ENCODE data around the gene PRKG1.

Gene PRKG1

GRCh38 chr10:52078397-52078937 is 1004.2 kb downstream of the PRKG1 start:
- FAIRE-seq (no peak), DNase-seq (ENCODE audit: insufficient read length, low spot score) (no peak)
- no peak for TF ChIP-seq SPI1 (IDR thresholded peaks at IDR 0.05; ENCODE audit: low read depth, low read length)

DNA sequence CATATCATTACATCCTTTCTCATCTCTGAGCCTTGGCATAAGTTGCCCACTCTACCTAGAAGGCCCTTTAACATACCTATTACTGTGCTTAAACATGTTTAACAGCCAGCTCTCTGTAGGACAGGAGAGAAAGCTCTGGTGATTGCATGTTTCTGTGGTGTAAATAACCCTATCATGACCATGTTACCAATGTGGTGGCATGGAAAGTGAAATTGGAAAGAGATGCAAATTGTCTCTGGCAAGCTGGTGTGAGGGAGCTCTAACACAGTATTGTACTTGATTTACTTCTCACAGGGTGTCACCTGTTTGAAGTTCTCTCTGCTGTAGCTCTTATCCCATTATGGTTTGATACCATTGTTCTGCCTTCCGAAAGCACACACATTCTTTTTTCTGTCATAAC is 1008.0 kb downstream of the PRKG1 start:
- FAIRE-seq (no peak), DNase-seq (ENCODE audit: insufficient read length, low spot score) (no peak)
- TF ChIP-seq PAX5 (IDR thresholded peaks at IDR 0.05; ENCODE audit: insufficient read depth, low read length, severe bottlenecking) (no peak), POLR2AphosphoS5 (IDR thresholded peaks at IDR 0.05; ENCODE audit: low read depth, low read length) (no peak), POU2F2 (IDR thresholded peaks at IDR 0.05; ENCODE audit: low read depth, low read length) (no peak), POLR2A (IDR thresholded peaks at IDR 0.05; ENCODE audit: low read depth, low read length) (no peak), TAF1 (IDR thresholded peaks at IDR 0.05; ENCODE audit: low read depth, low read length) (no peak), SPI1 (IDR thresholded peaks at IDR 0.05; ENCODE audit: low read depth, low read length) (no peak)

DNA sequence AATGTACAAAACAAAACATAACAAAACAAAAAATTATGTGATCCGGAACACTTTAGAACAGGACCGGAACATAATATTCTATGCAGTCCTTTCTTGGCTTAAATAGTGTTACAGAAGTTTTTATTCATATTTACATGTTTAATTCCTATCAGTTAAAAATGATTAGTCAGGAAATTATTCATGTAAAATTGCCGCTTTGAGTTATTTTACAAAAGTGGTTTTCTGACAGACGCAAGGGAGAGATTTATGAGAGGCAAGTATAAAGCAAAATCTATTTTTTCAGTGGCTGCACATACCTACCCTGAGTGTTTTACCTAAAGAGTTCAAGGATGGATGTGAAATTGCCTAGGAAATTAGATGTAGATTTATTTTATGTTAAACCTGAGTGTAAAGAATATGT is 1009.1 kb downstream of the PRKG1 start:
- TF ChIP-seq PAX5 (IDR thresholded peaks at IDR 0.05; ENCODE audit: insufficient read depth, low read length, severe bottlenecking) (no peak), SPI1 (IDR thresholded peaks at IDR 0.05; ENCODE audit: low read depth, low read length) (no peak), TAF1 (IDR thresholded peaks at IDR 0.05; ENCODE audit: low read depth, low read length) (no peak), POLR2AphosphoS5 (IDR thresholded peaks at IDR 0.05; ENCODE audit: low read depth, low read length) (no peak), POU2F2 (IDR thresholded peaks at IDR 0.05; ENCODE audit: low read depth, low read length) (no peak), POLR2A (IDR thresholded peaks at IDR 0.05; ENCODE audit: low read depth, low read length) (no peak)
- DNase-seq (ENCODE audit: insufficient read length, low spot score) (no peak), FAIRE-seq (no peak)

DNA sequence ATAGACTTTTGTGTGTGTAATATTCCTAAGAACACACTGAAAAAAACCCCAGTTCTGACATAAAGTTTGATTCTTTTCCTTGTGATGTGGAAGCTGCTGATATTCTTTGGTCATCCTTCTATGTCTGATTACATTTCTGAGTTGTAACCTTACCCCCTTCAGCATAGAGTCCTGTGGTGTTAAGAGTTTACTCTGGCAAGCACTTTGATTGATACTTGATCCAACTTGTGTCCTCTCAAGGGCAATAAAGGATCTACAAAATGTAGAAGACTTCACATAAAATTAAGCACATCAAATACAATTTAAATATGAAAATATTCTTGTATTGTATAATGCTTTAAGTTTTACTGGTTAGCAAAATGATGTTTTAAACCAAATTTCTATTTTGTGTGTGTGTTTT is 1018.1 kb downstream of the PRKG1 start:
- FAIRE-seq (no peak), DNase-seq (ENCODE audit: insufficient read length, low spot score) (no peak)
- TF ChIP-seq POU2F2 (IDR thresholded peaks at IDR 0.05; ENCODE audit: low read depth, low read length): no peak
- TF ChIP-seq PAX5 (IDR thresholded peaks at IDR 0.05; ENCODE audit: insufficient read depth, low read length, severe bottlenecking): no peak
- no peak for TF ChIP-seq SPI1 (IDR thresholded peaks at IDR 0.05; ENCODE audit: low read depth, low read length)
- TF ChIP-seq TAF1 (IDR thresholded peaks at IDR 0.05; ENCODE audit: low read depth, low read length): no peak
- TF ChIP-seq POLR2A (IDR thresholded peaks at IDR 0.05; ENCODE audit: low read depth, low read length): no peak
- no peak for TF ChIP-seq POLR2AphosphoS5 (IDR thresholded peaks at IDR 0.05; ENCODE audit: low read depth, low read length)

- FAIRE-seq: no peak
- TF ChIP-seq TAF1 (IDR thresholded peaks at IDR 0.05; ENCODE audit: low read depth, low read length): no peak
- DNase-seq (ENCODE audit: insufficient read length, low spot score): no peak
Observed at GRCh38 chr10:52098130-52098529, 1023.8 kb downstream of the PRKG1 start.

DNA sequence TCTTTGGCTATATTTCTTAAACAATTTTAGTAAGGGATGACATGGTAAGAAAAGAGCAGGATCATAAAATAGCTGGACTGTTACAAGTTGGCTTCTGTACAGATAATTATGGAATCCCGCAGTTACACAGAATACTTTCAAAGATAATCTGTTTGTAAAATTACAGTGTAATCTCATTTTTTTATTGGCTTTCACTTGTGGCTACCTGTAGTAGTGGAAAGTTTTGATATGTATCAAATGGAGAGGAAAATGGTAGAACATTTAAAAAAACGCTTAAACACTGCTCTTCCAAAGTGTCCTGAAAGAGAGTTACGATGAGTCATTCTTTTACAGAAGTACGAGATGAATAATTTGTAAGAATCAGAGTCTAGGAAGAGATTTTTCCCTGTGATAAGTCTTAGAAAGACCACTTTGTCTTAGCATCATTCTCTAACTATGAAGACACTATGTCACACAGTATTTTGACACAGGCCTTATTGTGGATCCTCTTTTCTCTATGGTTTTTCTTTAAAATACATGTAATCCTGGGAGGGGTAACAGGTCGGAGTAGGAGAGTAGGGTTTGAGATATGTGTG is 1024.8 kb downstream of the PRKG1 start:
- TF ChIP-seq POU2F2 (IDR thresholded peaks at IDR 0.05; ENCODE audit: low read depth, low read length) (no peak), TAF1 (IDR thresholded peaks at IDR 0.05; ENCODE audit: low read depth, low read length) (no peak), PAX5 (IDR thresholded peaks at IDR 0.05; ENCODE audit: insufficient read depth, low read length, severe bottlenecking) (no peak), SPI1 (IDR thresholded peaks at IDR 0.05; ENCODE audit: low read depth, low read length) (no peak), POLR2AphosphoS5 (IDR thresholded peaks at IDR 0.05; ENCODE audit: low read depth, low read length) (no peak), POLR2A (IDR thresholded peaks at IDR 0.05; ENCODE audit: low read depth, low read length) (no peak)
- no peak for FAIRE-seq

DNA sequence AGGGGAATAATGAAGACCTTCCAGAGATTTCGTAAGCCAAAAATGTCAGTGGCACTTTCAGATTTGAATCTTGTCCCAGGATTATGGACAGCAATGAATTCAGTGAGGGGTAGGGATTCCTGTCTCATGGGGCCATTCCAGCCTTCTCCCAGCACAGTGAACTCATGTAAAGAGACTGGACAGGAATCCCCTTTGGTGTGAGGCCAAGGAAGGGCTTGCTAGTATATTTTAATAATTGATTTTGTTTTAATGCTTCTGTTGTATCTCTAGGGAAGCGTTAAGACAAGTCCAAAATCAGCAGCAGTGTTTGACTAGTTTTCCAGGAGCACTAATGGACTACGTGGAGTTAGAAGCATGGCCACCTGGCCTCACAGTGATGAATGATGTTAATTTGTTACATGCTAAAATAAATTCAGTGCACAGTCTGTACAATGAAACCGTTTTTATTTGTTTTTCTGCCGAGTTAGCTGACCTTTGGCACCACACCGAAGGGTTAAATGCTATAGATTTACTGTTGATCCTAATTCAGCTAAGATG is 1025.8 kb downstream of the PRKG1 start:
- no peak for DNase-seq (ENCODE audit: insufficient read length, low spot score)
- no peak for FAIRE-seq
- TF ChIP-seq POLR2A (IDR thresholded peaks at IDR 0.05; ENCODE audit: low read depth, low read length): no peak
- no peak for TF ChIP-seq SPI1 (IDR thresholded peaks at IDR 0.05; ENCODE audit: low read depth, low read length)
- TF ChIP-seq POLR2AphosphoS5 (IDR thresholded peaks at IDR 0.05; ENCODE audit: low read depth, low read length): no peak
- no peak for TF ChIP-seq TAF1 (IDR thresholded peaks at IDR 0.05; ENCODE audit: low read depth, low read length)
- TF ChIP-seq POU2F2 (IDR thresholded peaks at IDR 0.05; ENCODE audit: low read depth, low read length): no peak
- TF ChIP-seq PAX5 (IDR thresholded peaks at IDR 0.05; ENCODE audit: insufficient read depth, low read length, severe bottlenecking): no peak

More for the DNA sequence above, 1024.8 kb downstream of the PRKG1 start:
- no peak for DNase-seq (ENCODE audit: insufficient read length, low spot score)

DNA sequence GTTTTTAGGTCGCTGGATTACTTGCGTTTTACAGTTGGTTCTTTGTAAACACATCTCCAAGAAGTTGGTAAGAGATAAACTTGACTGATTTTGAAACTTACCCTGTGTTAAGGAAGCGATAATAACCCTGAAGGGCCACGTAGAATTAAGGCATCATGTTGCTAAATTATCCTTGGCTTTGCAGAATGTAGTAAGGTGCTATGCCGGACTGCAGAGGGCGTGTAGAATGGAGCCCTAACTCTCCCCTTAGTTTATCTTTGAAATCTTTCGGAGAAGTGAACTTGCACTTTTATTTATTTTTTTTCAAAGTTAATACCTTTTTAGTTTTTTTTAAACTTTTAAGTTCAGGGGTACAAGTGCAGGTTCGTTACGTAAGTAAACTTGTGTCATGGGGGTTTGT is 1031.0 kb downstream of the PRKG1 start:
- DNase-seq (ENCODE audit: insufficient read length, low spot score) (no peak), FAIRE-seq (no peak)
- TF ChIP-seq POLR2AphosphoS5 (IDR thresholded peaks at IDR 0.05; ENCODE audit: low read depth, low read length): no peak
- TF ChIP-seq POU2F2 (IDR thresholded peaks at IDR 0.05; ENCODE audit: low read depth, low read length): no peak
- TF ChIP-seq PAX5 (IDR thresholded peaks at IDR 0.05; ENCODE audit: insufficient read depth, low read length, severe bottlenecking): no peak
- no peak for TF ChIP-seq TAF1 (IDR thresholded peaks at IDR 0.05; ENCODE audit: low read depth, low read length)
- TF ChIP-seq SPI1 (IDR thresholded peaks at IDR 0.05; ENCODE audit: low read depth, low read length): no peak
- TF ChIP-seq POLR2A (IDR thresholded peaks at IDR 0.05; ENCODE audit: low read depth, low read length): no peak

- TF ChIP-seq POLR2AphosphoS5 (IDR thresholded peaks at IDR 0.05; ENCODE audit: low read depth, low read length) (no peak), TAF1 (IDR thresholded peaks at IDR 0.05; ENCODE audit: low read depth, low read length) (no peak), PAX5 (IDR thresholded peaks at IDR 0.05; ENCODE audit: insufficient read depth, low read length, severe bottlenecking) (no peak), POLR2A (IDR thresholded peaks at IDR 0.05; ENCODE audit: low read depth, low read length) (no peak), SPI1 (IDR thresholded peaks at IDR 0.05; ENCODE audit: low read depth, low read length) (no peak), POU2F2 (IDR thresholded peaks at IDR 0.05; ENCODE audit: low read depth, low read length) (no peak)
- no peak for DNase-seq (ENCODE audit: insufficient read length, low spot score)
- no peak for FAIRE-seq
Observed at GRCh38 chr10:52106011-52106410, 1031.7 kb downstream of the PRKG1 start.

DNA sequence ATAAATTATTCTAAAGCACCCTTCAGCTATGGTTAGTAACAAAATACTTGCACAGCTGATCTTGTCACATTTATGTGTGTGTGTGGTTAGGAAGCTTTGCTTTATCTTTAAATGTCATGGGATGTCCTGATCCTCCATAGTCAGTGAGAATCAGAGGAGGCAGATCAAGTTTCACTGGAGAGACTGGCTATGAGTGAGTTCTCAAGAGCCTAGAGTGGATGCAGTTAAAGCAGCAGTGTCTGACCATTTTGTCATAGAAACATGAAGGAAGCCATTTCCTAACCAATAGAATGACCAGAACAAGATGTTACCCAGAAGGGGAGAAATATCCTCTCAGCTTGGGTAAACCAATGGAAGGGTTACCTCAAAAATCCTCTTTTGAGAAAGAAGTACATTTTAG is 1032.6 kb downstream of the PRKG1 start:
- TF ChIP-seq PAX5 (IDR thresholded peaks at IDR 0.05; ENCODE audit: insufficient read depth, low read length, severe bottlenecking) (no peak), SPI1 (IDR thresholded peaks at IDR 0.05; ENCODE audit: low read depth, low read length) (no peak), TAF1 (IDR thresholded peaks at IDR 0.05; ENCODE audit: low read depth, low read length) (no peak), POLR2A (IDR thresholded peaks at IDR 0.05; ENCODE audit: low read depth, low read length) (no peak), POLR2AphosphoS5 (IDR thresholded peaks at IDR 0.05; ENCODE audit: low read depth, low read length) (no peak)
- no peak for DNase-seq (ENCODE audit: insufficient read length, low spot score)
- FAIRE-seq: no peak

Measured in GM12891 (cell line).